HG03378 (cell line): ENCODE data around the gene NEK11.
"Not testable (repeated sequence)": the region's sequence is repeated elsewhere in the genome, so short reads cannot be mapped to it uniquely, and the experiment has no call there.

ENCODE experiments used
- ATAC-seq: cut with Tn5 transposase; IDR thresholded peaks from one replicate; pipeline ENCODE4 v1.9.1; 2021; ENCODE audit warnings: mild to moderate bottlenecking, moderate library complexity; ENCODE audit not compliant: unreplicated experiment

NEK11 gene

GRCh38 chr3:131042271-131042985 is 15.8 kb downstream of the NEK11 start:
- ATAC-seq, result not testable (repeated sequence)

- ATAC-seq, result no peak
These were observed 20.9 kb downstream of the NEK11 start for GRCh38 chr3:131047582-131047981.

GRCh38 chr3:131048030-131048429 is 21.4 kb downstream of the NEK11 start:
- ATAC-seq, result no peak

- no peak for ATAC-seq
These were observed 23.3 kb downstream of the NEK11 start for GRCh38 chr3:131050001-131050400.

- no peak for ATAC-seq
These were observed 26.6 kb downstream of the NEK11 start for GRCh38 chr3:131053043-131053859.

- no peak for ATAC-seq
These were observed 41.3 kb downstream of the NEK11 start for GRCh38 chr3:131067983-131068382.

- ATAC-seq, result no peak
These were observed 45.5 kb downstream of the NEK11 start for GRCh38 chr3:131072099-131072559.

- ATAC-seq, result no peak
These were observed 46.2 kb downstream of the NEK11 start for GRCh38 chr3:131072845-131073244.

GRCh38 chr3:131075632-131076328 is 49.1 kb downstream of the NEK11 start:
- no peak for ATAC-seq

GRCh38 chr3:131077904-131078303 is 51.2 kb downstream of the NEK11 start:
- ATAC-seq, result no peak

GRCh38 chr3:131079086-131079485 is 52.4 kb downstream of the NEK11 start:
- ATAC-seq, result no peak

- ATAC-seq, result no peak
These were observed 54.5 kb downstream of the NEK11 start for GRCh38 chr3:131081224-131081623.

GRCh38 chr3:131082246-131082645 is 55.6 kb downstream of the NEK11 start:
- no peak for ATAC-seq

GRCh38 chr3:131082871-131083863 is 56.5 kb downstream of the NEK11 start:
- no peak for ATAC-seq

- ATAC-seq, result no peak
These were observed 65.1 kb downstream of the NEK11 start for GRCh38 chr3:131091768-131092167.

- ATAC-seq, result no peak
These were observed 81.2 kb downstream of the NEK11 start for GRCh38 chr3:131107637-131108433.

GRCh38 chr3:131109156-131109555 is 82.5 kb downstream of the NEK11 start:
- ATAC-seq, result no peak

- no peak for ATAC-seq
These were observed 83.4 kb downstream of the NEK11 start for GRCh38 chr3:131110087-131110486.

- ATAC-seq, result no peak
These were observed 87.6 kb downstream of the NEK11 start for GRCh38 chr3:131114256-131114655.

- ATAC-seq, result no peak
These were observed 99.0 kb downstream of the NEK11 start for GRCh38 chr3:131125684-131126083.
